ENCODE results near the gene WDR6.

- TF ChIP-seq CTCF (IDR thresholded peaks at IDR 0.05) (no peak), RFX5 (IDR thresholded peaks at IDR 0.05) (no peak), PHF8 (IDR thresholded peaks at IDR 0.05; ENCODE audit: borderline replicate concordance, low read depth) (no peak), CHD2 (IDR thresholded peaks at IDR 0.05; ENCODE audit: low read length, partially characterized antibody) (no peak), CEBPB (IDR thresholded peaks at IDR 0.05) (no peak), PBX3 (IDR thresholded peaks at IDR 0.05) (no peak), ELK1 (IDR thresholded peaks at IDR 0.05; ENCODE audit: low read depth, low read length) (no peak), EP300 (IDR thresholded peaks at IDR 0.05) (no peak), MAX (IDR thresholded peaks at IDR 0.05) (no peak), REST (IDR thresholded peaks at IDR 0.05) (no peak), POLR2A (IDR thresholded peaks at IDR 0.05; ENCODE audit: low read length) (no peak)
These were observed 21.1 kb downstream of the WDR6 start for GRCh38 chr3:49028298-49028672.
